ENCODE data around the gene WTIP. TPM values are rescaled to one million over a fixed set of nuclear protein-coding genes. Genes with fewer than 3 reads are reported as not detected.
"Not testable (repeated sequence)": the region's sequence is repeated elsewhere in the genome, so short reads cannot be mapped to it uniquely, and the experiment has no call there.

Gene WTIP
- total and polyA plus RNA-seq, 2 of the 4 experiments (the other 2 are of a cell fraction): 30.3 to 48.9 TPM

DNA sequence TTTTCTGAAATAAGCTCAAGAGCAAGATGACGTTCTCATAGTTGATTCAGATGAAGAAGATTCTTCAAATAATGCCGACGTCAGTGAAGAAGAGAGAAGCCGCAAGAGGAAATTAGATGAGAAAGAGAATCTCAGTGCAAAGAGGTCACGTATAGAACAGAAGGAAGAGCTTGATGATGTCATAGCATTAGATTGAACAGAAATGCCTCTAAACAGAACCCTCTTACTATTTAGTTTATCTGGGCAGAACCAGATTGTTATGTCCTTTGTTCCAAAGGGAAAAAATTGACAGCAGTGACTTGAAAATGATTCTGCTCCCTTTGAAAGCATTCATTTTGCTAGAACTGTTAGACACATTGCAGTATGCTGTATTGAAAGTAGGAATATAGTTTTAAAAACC lies 12.5 kb upstream of the WTIP start:
- CTCF ChIA-PET; H3K27ac ChIP-seq (ENCODE audit: insufficient read depth, low read length); H2BK15ac ChIP-seq (ENCODE audit: low read depth, low read length); H3K4ac ChIP-seq (ENCODE audit: low read depth, low read length); DNase-seq; H2BK20ac ChIP-seq (ENCODE audit: low read depth, low read length); H3K9ac ChIP-seq (ENCODE audit: low read depth, low read length); H2BK120ac ChIP-seq (ENCODE audit: low read depth, low read length); H3K4me3 ChIP-seq (ENCODE audit: insufficient read depth, low read depth, low read length); H3K27me3 ChIP-seq (ENCODE audit: control insufficient read depth, insufficient read depth, low read length); H2AK9ac ChIP-seq (replicated peaks; ENCODE audit: low read depth, low read length, poor library complexity); H2BK5ac ChIP-seq (ENCODE audit: low read depth, low read length, poor library complexity, severe bottlenecking); ATAC-seq (ENCODE audit: low read depth); POLR2A ChIA-PET (ENCODE audit: unreplicated experiment); intact Hi-C loops (cut with micrococcal nuclease); H2AFZ ChIP-seq (replicated peaks; ENCODE audit: low read length, poor library complexity); BruUV-seq (replicated peaks); H3K4me1 ChIP-seq (ENCODE audit: control insufficient read depth, insufficient read depth, low read length); H3K18ac ChIP-seq (ENCODE audit: low read depth, low read length); H4K5ac ChIP-seq (ENCODE audit: low read depth, low read length); in situ Hi-C loops (cut with MboI; ENCODE audit: low sequenced_read_pairs); H4K8ac ChIP-seq (ENCODE audit: low read depth in 2 of 2, low read length in 2 of 2); dilution Hi-C loops (cut with HindIII; ENCODE audit: low sequenced_read_pairs, unreplicated experiment); H3K9me3 ChIP-seq (ENCODE audit: control insufficient read depth, insufficient read depth, low read length); H3K4me2 ChIP-seq (ENCODE audit: low read depth, low read length); H4K91ac ChIP-seq (ENCODE audit: insufficient read depth, low read depth, low read length); H4K20me1 ChIP-seq (ENCODE audit: insufficient read depth, low read length); H3K56ac ChIP-seq (ENCODE audit: extremely low read depth, insufficient read depth, low read length); H2AK5ac ChIP-seq (ENCODE audit: low read depth, low read length); H3K9me1 ChIP-seq (ENCODE audit: insufficient read depth, low read length); H3K23ac ChIP-seq (ENCODE audit: low read depth, low read length); H3K14ac ChIP-seq (replicated peaks; ENCODE audit: low read depth, low read length): not testable (repeated sequence)
- peaks cover 21 to 43% of the 10 kb centered on the region in 2 experiments for H3K79me1 ChIP-seq (ENCODE audit: low read depth in 1 of 2, low read length in 2 of 2)
- H3K36me3 ChIP-seq (ENCODE audit: control insufficient read depth, insufficient read depth, low read length): peaks cover 40% of the 10 kb centered on the region
- no CpG with 5 or more reads among the region's 5 CpGs for WGBS, 2 experiments (ENCODE audit: extremely low coverage in 2 of 2, insufficient read length in 1 of 2)
